ENCODE results near the gene BBC3. TPM values are rescaled to one million over a fixed set of nuclear protein-coding genes. Genes with fewer than 3 reads are reported as not detected.
"Not testable (repeated sequence)": the region's sequence is repeated elsewhere in the genome, so short reads cannot be mapped to it uniquely, and the experiment has no call there.

The BBC3 gene
- 10 to 100 TPM; 17.4 to 23.6 (median 20.3) TPM for total RNA-seq

GRCh38 chr19:47230921-47231214 lies at the start of gene BBC3:
BBC3 (minus strand) TSS chr19:47231199; CDS start chr19:47228431, 2,768 bp downstream.
- WGBS, 10 experiments = no CpG with 5 or more reads among the region's 43 CpGs
- peak in 1 of 8 experiments; percentile 19 for ATAC-seq (replicated peaks in 6 of 8)
- Histone ChIP-seq H3K4me3 (peak within 1 kb of the TSS; percentile 56 to 98 (median 85)), H3K4me1 (replicated peaks in 1 of 2) (peaks cover 11 to 13% of the 10 kb centered on the region in 2 donors), H3K27ac (peak within 1 kb of the TSS; percentile 81 to 86)
- in situ Hi-C loops (cut with MboI; ENCODE audit: low pct_unique_long_range_greater_than_20kb in 2 of 9, low sequenced_read_pairs in 9 of 9, unreplicated experiment in 9 of 9) = loop anchor here in 1 of 9 experiments (25.0 kb wide), 1 partner anchor 94 kb away; the partner anchor contains the start of gene SAE1

GRCh38 chr19:47280183-47280797 lies 49.3 kb upstream of the BBC3 start:
- no peak overlapping the region for H3K4me3 ChIP-seq
- H3K27ac ChIP-seq = no peak overlapping the region
- peak in 2 of 8 experiments; percentile 3 to 18 for ATAC-seq (replicated peaks in 6 of 8)
- H3K4me1 ChIP-seq (replicated peaks in 1 of 2) = peaks cover 19 to 20% of the 10 kb centered on the region in 2 donors
- in situ Hi-C loops (cut with MboI; ENCODE audit: low pct_unique_long_range_greater_than_20kb in 2 of 9, low sequenced_read_pairs in 9 of 9, unreplicated experiment in 9 of 9) = loop anchor here in 4 of 9 experiments (25.0 kb wide), 3 partner anchors 132 to 457 kb away; partner anchors contain the start of genes MEIS3 (in 2 of the 4), NAPA (in 1 of the 4) and NOP53 (in 1 of the 4)
- WGBS, 10 experiments = 50 to 100% (median 70%) methylated on average over 2 to 6 of the region's 13 CpGs; no CpG with 5 or more reads in 2 of the 10 experiments

GRCh38 chr19:47276513-47276912 lies 45.5 kb upstream of the BBC3 start:
- peak overlapping the region in 3 of 5 donors; percentile 52 to 73 (median 68) for H3K4me3 ChIP-seq
- peak overlapping the region; percentile 70 to 90 for H3K27ac ChIP-seq
- H3K4me1 ChIP-seq (replicated peaks in 1 of 2) = peaks cover 27 to 29% of the 10 kb centered on the region in 2 donors
- WGBS, 10 experiments = 60 to 100% (median 93%) methylated on average over 1 to 3 of the region's 3 CpGs; no CpG with 5 or more reads in 4 of the 10 experiments
- in situ Hi-C loops (cut with MboI; ENCODE audit: low pct_unique_long_range_greater_than_20kb in 2 of 9, low sequenced_read_pairs in 9 of 9, unreplicated experiment in 9 of 9) = loop anchor here in 4 of 9 experiments (25.0 kb wide), 3 partner anchors 136 to 461 kb away; partner anchors contain the start of genes MEIS3 (in 2 of the 4), NAPA (in 1 of the 4) and NOP53 (in 1 of the 4)
- ATAC-seq (replicated peaks in 6 of 8) = not testable (repeated sequence)

GRCh38 chr19:47275791-47276461 lies 44.9 kb upstream of the BBC3 start:
- peak in 6 of 8 experiments; percentile 0 to 10 (median 2) for ATAC-seq (replicated peaks in 6 of 8)
- Histone ChIP-seq H3K4me1 (replicated peaks in 1 of 2) (peaks cover 27 to 29% of the 10 kb centered on the region in 2 donors), H3K4me3 (peak overlapping the region; percentile 52 to 73 (median 64)), H3K27ac (peak overlapping the region; percentile 70 to 90)
- in situ Hi-C loops (cut with MboI; ENCODE audit: low pct_unique_long_range_greater_than_20kb in 2 of 9, low sequenced_read_pairs in 9 of 9, unreplicated experiment in 9 of 9) = loop anchor here in 4 of 9 experiments (25.0 kb wide), 3 partner anchors 136 to 461 kb away; partner anchors contain the start of genes MEIS3 (in 2 of the 4), NAPA (in 1 of the 4) and NOP53 (in 1 of the 4)
- 0 to 86% (median 23%) methylated on average over 1 to 6 of the region's 13 CpGs; no CpG with 5 or more reads in 2 of the 10 experiments for WGBS, 10 experiments

GRCh38 chr19:47274891-47275761 lies 44.1 kb upstream of the BBC3 start:
- Histone ChIP-seq H3K27ac (peak overlapping the region; percentile 70 to 90), H3K4me3 (peak overlapping the region; percentile 52 to 73 (median 64)), H3K4me1 (replicated peaks in 1 of 2) (peaks cover 27 to 29% of the 10 kb centered on the region in 2 donors)
- in situ Hi-C loops (cut with MboI; ENCODE audit: low pct_unique_long_range_greater_than_20kb in 2 of 9, low sequenced_read_pairs in 9 of 9, unreplicated experiment in 9 of 9) = loop anchor here in 4 of 9 experiments (25.0 kb wide), 3 partner anchors 137 to 462 kb away; partner anchors contain the start of genes MEIS3 (in 2 of the 4), NAPA (in 1 of the 4) and NOP53 (in 1 of the 4)
- WGBS, 10 experiments = 0 to 25% (median 6%) methylated on average over 3 to 5 of the region's 82 CpGs; no CpG with 5 or more reads in 4 of the 10 experiments
- ATAC-seq (replicated peaks in 6 of 8) = peak in 4 of 8 experiments; percentile 0 to 6 (median 5)

GRCh38 chr19:47274071-47274890 lies 43.3 kb upstream of the BBC3 start, which contains the start of gene INAFM1:
INAFM1 (plus strand) TSS chr19:47274885; CDS start chr19:47274920, 35 bp downstream.
- no CpG with 5 or more reads among the region's 72 CpGs for whole genome bisulfite sequencing, 10 experiments

GRCh38 chr19:47273313-47274070 lies 42.5 kb upstream of the BBC3 start:
- peak; percentile 54 to 75 (median 68) for ATAC-seq (replicated peaks in 6 of 8)
- peak overlapping the region; percentile 95 to 97 for H3K27ac ChIP-seq
- peaks cover 27 to 29% of the 10 kb centered on the region in 2 donors for H3K4me1 ChIP-seq (replicated peaks in 1 of 2)
- 0% methylated on average over 1 to 3 of the region's 54 CpGs; no CpG with 5 or more reads in 7 of the 10 experiments for WGBS, 10 experiments
- in situ Hi-C loops (cut with MboI; ENCODE audit: low pct_unique_long_range_greater_than_20kb in 2 of 9, low sequenced_read_pairs in 9 of 9, unreplicated experiment in 9 of 9) = no loop called here
- peak overlapping the region; percentile 52 to 73 (median 64) for H3K4me3 ChIP-seq

More at GRCh38 chr19:47274071-47274890, 43.3 kb upstream of the BBC3 start, which contains the start of gene INAFM1:
- H3K4me1 ChIP-seq (replicated peaks in 1 of 2) = peaks cover 27 to 29% of the 10 kb centered on the region in 2 donors
- in situ Hi-C loops (cut with MboI; ENCODE audit: low pct_unique_long_range_greater_than_20kb in 2 of 9, low sequenced_read_pairs in 9 of 9, unreplicated experiment in 9 of 9) = no loop called here
- H3K4me3 ChIP-seq = peak within 1 kb of the TSS; percentile 52 to 73 (median 64)
- ATAC-seq (replicated peaks in 6 of 8) = peak; percentile 23 to 63 (median 52)
- peak within 1 kb of the TSS; percentile 95 to 97 for H3K27ac ChIP-seq

- ATAC-seq (replicated peaks in 6 of 8) = peak in 1 of 8 experiments; percentile 0
- H3K4me3 ChIP-seq = peak overlapping the region; percentile 52 to 73 (median 64)
- in situ Hi-C loops (cut with MboI; ENCODE audit: low pct_unique_long_range_greater_than_20kb in 2 of 9, low sequenced_read_pairs in 9 of 9, unreplicated experiment in 9 of 9) = no loop called here
- 10 to 60% (median 27%) methylated on average over 1 to 10 of the region's 42 CpGs; no CpG with 5 or more reads in 5 of the 10 experiments for WGBS, 10 experiments
- peak overlapping the region; percentile 95 to 97 for H3K27ac ChIP-seq
- peaks cover 24 to 25% of the 10 kb centered on the region in 2 donors for H3K4me1 ChIP-seq (replicated peaks in 1 of 2)
Measured at GRCh38 chr19:47272448-47273312, 41.7 kb upstream of the BBC3 start.

GRCh38 chr19:47271949-47272348 lies 41.0 kb upstream of the BBC3 start:
- no CpG with 5 or more reads among the region's 6 CpGs for WGBS, 10 experiments
- Histone ChIP-seq H3K4me1 (replicated peaks in 1 of 2) (peaks cover 16 to 20% of the 10 kb centered on the region in 2 donors), H3K4me3 (no peak overlapping the region), H3K27ac (peak overlapping the region in 1 of 2 donors; percentile 97)
- ATAC-seq (replicated peaks in 6 of 8) = no peak
- in situ Hi-C loops (cut with MboI; ENCODE audit: low pct_unique_long_range_greater_than_20kb in 2 of 9, low sequenced_read_pairs in 9 of 9, unreplicated experiment in 9 of 9) = no loop called here

GRCh38 chr19:47270408-47270807 lies 39.4 kb upstream of the BBC3 start:
- Histone ChIP-seq H3K4me1 (replicated peaks in 1 of 2) (peaks cover 7 to 9% of the 10 kb centered on the region in 2 donors), H3K4me3 (no peak overlapping the region), H3K27ac (no peak overlapping the region)
- in situ Hi-C loops (cut with MboI; ENCODE audit: low pct_unique_long_range_greater_than_20kb in 2 of 9, low sequenced_read_pairs in 9 of 9, unreplicated experiment in 9 of 9) = no loop called here
- ATAC-seq (replicated peaks in 6 of 8) = no peak
- 90 to 100% methylated on average over 1 to 2 of the region's 10 CpGs; no CpG with 5 or more reads in 8 of the 10 experiments for WGBS, 10 experiments

Measured in motor neuron (in vitro differentiated cells).